Measurements from ENCODE around the gene FAM50B. TPM values are rescaled to one million over a fixed set of nuclear protein-coding genes. Genes with fewer than 3 reads are reported as not detected.
A peak's percentile ranks its signal among the peaks of the same experiment; 100 is the strongest.

FAM50B gene
- total and polyA plus RNA-seq, 2 of the 13 experiments (the other 11 are each of a cell fraction or from before 2014, with no cell fraction given), result 0.05 TPM; not detected in 1

DNA sequence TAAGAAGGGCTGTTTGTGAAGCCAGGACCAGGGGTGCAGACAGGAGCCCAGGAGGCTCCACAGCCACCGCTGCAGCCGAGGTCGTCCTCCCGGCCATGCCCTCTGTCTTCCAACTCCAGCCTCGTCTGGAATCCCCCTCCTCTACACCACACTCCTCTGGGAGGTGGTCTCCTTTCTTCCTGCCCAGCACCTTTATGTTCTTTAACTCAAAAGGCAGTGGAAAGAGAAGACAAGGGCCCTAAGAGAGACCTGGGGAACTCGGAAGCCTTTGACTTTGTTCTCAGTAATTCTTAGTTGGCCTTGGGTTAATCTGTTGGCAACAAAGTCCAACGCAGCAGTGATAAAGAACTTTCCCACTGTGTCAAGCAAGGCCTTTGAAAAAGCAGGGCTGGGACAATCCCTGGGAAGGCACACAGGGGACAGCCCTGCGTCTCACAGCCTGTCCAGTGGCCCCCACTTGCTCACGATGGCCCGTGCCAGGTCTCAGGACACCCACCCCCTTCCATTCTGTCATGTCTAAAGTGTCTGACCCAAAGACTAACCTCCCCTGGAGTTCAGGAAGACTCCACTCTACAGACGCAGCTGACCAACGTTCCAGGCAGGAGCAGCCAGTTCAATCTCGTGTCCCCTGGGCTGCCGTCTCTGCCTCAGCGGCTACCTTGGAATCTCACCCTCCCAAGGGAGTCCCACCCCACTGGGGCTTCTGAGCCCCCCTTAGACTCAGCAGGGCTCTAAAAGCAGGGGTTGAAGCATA lies 42.8 kb upstream of the FAM50B start (continued):
- TF ChIP-seq, protein P1, sequence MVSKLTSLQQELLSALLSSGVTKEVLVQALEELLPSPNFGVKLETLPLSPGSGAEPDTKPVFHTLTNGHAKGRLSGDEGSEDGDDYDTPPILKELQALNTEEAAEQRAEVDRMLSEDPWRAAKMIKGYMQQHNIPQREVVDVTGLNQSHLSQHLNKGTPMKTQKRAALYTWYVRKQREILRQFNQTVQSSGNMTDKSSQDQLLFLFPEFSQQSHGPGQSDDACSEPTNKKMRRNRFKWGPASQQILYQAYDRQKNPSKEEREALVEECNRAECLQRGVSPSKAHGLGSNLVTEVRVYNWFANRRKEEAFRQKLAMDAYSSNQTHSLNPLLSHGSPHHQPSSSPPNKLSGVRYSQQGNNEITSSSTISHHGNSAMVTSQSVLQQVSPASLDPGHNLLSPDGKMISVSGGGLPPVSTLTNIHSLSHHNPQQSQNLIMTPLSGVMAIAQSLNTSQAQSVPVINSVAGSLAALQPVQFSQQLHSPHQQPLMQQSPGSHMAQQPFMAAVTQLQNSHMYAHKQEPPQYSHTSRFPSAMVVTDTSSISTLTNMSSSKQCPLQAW (CRISPR knock-in tag; IDR thresholded peaks at IDR 0.05), result peak; percentile 72
- TF ChIP-seq, protein P2, sequence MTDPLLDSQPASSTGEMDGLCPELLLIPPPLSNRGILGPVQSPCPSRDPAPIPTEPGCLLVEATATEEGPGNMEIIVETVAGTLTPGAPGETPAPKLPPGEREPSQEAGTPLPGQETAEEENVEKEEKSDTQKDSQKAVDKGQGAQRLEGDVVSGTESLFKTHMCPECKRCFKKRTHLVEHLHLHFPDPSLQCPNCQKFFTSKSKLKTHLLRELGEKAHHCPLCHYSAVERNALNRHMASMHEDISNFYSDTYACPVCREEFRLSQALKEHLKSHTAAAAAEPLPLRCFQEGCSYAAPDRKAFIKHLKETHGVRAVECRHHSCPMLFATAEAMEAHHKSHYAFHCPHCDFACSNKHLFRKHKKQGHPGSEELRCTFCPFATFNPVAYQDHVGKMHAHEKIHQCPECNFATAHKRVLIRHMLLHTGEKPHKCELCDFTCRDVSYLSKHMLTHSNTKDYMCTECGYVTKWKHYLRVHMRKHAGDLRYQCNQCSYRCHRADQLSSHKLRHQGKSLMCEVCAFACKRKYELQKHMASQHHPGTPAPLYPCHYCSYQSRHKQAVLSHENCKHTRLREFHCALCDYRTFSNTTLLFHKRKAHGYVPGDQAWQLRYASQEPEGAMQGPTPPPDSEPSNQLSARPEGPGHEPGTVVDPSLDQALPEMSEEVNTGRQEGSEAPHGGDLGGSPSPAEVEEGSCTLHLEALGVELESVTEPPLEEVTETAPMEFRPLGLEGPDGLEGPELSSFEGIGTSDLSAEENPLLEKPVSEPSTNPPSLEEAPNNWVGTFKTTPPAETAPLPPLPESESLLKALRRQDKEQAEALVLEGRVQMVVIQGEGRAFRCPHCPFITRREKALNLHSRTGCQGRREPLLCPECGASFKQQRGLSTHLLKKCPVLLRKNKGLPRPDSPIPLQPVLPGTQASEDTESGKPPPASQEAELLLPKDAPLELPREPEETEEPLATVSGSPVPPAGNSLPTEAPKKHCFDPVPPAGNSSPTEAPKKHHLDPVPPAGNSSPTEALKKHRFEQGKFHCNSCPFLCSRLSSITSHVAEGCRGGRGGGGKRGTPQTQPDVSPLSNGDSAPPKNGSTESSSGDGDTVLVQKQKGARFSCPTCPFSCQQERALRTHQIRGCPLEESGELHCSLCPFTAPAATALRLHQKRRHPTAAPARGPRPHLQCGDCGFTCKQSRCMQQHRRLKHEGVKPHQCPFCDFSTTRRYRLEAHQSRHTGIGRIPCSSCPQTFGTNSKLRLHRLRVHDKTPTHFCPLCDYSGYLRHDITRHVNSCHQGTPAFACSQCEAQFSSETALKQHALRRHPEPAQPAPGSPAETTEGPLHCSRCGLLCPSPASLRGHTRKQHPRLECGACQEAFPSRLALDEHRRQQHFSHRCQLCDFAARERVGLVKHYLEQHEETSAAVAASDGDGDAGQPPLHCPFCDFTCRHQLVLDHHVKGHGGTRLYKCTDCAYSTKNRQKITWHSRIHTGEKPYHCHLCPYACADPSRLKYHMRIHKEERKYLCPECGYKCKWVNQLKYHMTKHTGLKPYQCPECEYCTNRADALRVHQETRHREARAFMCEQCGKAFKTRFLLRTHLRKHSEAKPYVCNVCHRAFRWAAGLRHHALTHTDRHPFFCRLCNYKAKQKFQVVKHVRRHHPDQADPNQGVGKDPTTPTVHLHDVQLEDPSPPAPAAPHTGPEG (CRISPR knock-in tag; IDR thresholded peaks at IDR 0.05), result no peak
- no peak for TF ChIP-seq ZFYVE20 (CRISPR knock-in tag; IDR thresholded peaks at IDR 0.05; ENCODE audit: borderline replicate concordance, low read depth)
- TF ChIP-seq, protein P3, sequence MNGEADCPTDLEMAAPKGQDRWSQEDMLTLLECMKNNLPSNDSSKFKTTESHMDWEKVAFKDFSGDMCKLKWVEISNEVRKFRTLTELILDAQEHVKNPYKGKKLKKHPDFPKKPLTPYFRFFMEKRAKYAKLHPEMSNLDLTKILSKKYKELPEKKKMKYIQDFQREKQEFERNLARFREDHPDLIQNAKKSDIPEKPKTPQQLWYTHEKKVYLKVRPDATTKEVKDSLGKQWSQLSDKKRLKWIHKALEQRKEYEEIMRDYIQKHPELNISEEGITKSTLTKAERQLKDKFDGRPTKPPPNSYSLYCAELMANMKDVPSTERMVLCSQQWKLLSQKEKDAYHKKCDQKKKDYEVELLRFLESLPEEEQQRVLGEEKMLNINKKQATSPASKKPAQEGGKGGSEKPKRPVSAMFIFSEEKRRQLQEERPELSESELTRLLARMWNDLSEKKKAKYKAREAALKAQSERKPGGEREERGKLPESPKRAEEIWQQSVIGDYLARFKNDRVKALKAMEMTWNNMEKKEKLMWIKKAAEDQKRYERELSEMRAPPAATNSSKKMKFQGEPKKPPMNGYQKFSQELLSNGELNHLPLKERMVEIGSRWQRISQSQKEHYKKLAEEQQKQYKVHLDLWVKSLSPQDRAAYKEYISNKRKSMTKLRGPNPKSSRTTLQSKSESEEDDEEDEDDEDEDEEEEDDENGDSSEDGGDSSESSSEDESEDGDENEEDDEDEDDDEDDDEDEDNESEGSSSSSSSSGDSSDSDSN (CRISPR knock-in tag; IDR thresholded peaks at IDR 0.05), result peak; percentile 61
- TF ChIP-seq ZNF556 (CRISPR knock-in tag; IDR thresholded peaks at IDR 0.05; ENCODE audit: borderline replicate concordance), result peak; percentile 81
- TF ChIP-seq, protein P4, sequence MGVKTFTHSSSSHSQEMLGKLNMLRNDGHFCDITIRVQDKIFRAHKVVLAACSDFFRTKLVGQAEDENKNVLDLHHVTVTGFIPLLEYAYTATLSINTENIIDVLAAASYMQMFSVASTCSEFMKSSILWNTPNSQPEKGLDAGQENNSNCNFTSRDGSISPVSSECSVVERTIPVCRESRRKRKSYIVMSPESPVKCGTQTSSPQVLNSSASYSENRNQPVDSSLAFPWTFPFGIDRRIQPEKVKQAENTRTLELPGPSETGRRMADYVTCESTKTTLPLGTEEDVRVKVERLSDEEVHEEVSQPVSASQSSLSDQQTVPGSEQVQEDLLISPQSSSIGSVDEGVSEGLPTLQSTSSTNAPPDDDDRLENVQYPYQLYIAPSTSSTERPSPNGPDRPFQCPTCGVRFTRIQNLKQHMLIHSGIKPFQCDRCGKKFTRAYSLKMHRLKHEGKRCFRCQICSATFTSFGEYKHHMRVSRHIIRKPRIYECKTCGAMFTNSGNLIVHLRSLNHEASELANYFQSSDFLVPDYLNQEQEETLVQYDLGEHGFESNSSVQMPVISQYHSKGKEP (CRISPR knock-in tag; IDR thresholded peaks at IDR 0.05), result no peak
- no peak for TF ChIP-seq BRCA1 (CRISPR knock-in tag; IDR thresholded peaks at IDR 0.05)
- no peak for TF ChIP-seq RORA (CRISPR knock-in tag; IDR thresholded peaks at IDR 0.05)
- no peak for TF ChIP-seq ZNF564 (CRISPR knock-in tag; IDR thresholded peaks at IDR 0.05)
- TF ChIP-seq, protein P5, sequence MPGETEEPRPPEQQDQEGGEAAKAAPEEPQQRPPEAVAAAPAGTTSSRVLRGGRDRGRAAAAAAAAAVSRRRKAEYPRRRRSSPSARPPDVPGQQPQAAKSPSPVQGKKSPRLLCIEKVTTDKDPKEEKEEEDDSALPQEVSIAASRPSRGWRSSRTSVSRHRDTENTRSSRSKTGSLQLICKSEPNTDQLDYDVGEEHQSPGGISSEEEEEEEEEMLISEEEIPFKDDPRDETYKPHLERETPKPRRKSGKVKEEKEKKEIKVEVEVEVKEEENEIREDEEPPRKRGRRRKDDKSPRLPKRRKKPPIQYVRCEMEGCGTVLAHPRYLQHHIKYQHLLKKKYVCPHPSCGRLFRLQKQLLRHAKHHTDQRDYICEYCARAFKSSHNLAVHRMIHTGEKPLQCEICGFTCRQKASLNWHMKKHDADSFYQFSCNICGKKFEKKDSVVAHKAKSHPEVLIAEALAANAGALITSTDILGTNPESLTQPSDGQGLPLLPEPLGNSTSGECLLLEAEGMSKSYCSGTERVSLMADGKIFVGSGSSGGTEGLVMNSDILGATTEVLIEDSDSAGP (CRISPR knock-in tag; IDR thresholded peaks at IDR 0.05; ENCODE audit: borderline replicate concordance), result peak; percentile 77; the same call in 1 of the 2 replicates
- TF ChIP-seq, protein P6, sequence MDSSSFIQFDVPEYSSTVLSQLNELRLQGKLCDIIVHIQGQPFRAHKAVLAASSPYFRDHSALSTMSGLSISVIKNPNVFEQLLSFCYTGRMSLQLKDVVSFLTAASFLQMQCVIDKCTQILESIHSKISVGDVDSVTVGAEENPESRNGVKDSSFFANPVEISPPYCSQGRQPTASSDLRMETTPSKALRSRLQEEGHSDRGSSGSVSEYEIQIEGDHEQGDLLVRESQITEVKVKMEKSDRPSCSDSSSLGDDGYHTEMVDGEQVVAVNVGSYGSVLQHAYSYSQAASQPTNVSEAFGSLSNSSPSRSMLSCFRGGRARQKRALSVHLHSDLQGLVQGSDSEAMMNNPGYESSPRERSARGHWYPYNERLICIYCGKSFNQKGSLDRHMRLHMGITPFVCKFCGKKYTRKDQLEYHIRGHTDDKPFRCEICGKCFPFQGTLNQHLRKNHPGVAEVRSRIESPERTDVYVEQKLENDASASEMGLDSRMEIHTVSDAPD (CRISPR knock-in tag; IDR thresholded peaks at IDR 0.05), result no peak
- TF ChIP-seq ZNF343 (CRISPR knock-in tag; IDR thresholded peaks at IDR 0.05), result peak; percentile 86; the same call in 1 of the 2 replicates

Data from HepG2 (cell line).